Transverse colon (tissue), 4 donors: ENCODE results near the gene TOX2.

Experiments used
- EP300 ChIP-seq: sonication (generic); formaldehyde crosslinking; IDR thresholded peaks from one replicate; pipeline ENCODE4 v1.6.1; 2017; ENCODE audit warnings: antibody characterized with exemption, low read depth
- POLR2A ChIP-seq: fragments of 450-650 bp; IDR thresholded peaks from one replicate; pipeline ENCODE4 v1.6.1; 2016; ENCODE audit warnings: antibody characterized with exemption, mild to moderate bottlenecking, moderate library complexity
- POLR2AphosphoS5 ChIP-seq, 3 donors: sonication (generic); formaldehyde crosslinking; IDR thresholded peaks; one replicate each; pipeline ENCODE4 v1.6.1; 2016; ENCODE audit warnings: antibody characterized with exemption in 3 of 3
- TF ChIP-seq, protein P1 (sequence below), 5 experiments: fragments of 200-600 bp in 3 of 5; fragments of 450-650 bp in 2 of 5; sonication (generic) in 3 of 5; IDR thresholded peaks; 1 replicate in 2 of 5; 2 replicates in 3 of 5; pipeline ENCODE4 v1.5.1; 2016 to 2017; ENCODE audit warnings: antibody characterized with exemption in 5 of 5, inconsistent platforms in 3 of 5, mild to moderate bottlenecking in 2 of 5, moderate library complexity in 1 of 5

GRCh38 chr20:44051661-44052000, 137.0 kb downstream of the TOX2 start:
- TF ChIP-seq, protein P1, sequence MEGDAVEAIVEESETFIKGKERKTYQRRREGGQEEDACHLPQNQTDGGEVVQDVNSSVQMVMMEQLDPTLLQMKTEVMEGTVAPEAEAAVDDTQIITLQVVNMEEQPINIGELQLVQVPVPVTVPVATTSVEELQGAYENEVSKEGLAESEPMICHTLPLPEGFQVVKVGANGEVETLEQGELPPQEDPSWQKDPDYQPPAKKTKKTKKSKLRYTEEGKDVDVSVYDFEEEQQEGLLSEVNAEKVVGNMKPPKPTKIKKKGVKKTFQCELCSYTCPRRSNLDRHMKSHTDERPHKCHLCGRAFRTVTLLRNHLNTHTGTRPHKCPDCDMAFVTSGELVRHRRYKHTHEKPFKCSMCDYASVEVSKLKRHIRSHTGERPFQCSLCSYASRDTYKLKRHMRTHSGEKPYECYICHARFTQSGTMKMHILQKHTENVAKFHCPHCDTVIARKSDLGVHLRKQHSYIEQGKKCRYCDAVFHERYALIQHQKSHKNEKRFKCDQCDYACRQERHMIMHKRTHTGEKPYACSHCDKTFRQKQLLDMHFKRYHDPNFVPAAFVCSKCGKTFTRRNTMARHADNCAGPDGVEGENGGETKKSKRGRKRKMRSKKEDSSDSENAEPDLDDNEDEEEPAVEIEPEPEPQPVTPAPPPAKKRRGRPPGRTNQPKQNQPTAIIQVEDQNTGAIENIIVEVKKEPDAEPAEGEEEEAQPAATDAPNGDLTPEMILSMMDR (IDR thresholded peaks at IDR 0.05), result no peak
- TF ChIP-seq POLR2AphosphoS5 (IDR thresholded peaks at IDR 0.05) (no peak), POLR2A (no peak), EP300 (no peak)
